Smooth muscle cell (in vitro differentiated cells): ENCODE results near the gene SPEG. TPM values are rescaled to one million over a fixed set of nuclear protein-coding genes. Genes with fewer than 3 reads are reported as not detected.

ENCODE experiments used
- DNase-seq: peaks from one replicate; lab custom pipeline; 2025; ENCODE audit not compliant: unreplicated experiment; lab: John Stamatoyannopoulos, UW
- H2AFZ ChIP-seq: fragments of 200-600 bp; sonication (generic); 2 replicates; pipeline ENCODE4 v1.6.0; 2016; ENCODE audit warnings: antibody characterized with exemption, low read depth, mild to moderate bottlenecking
- H3F3A ChIP-seq: fragments of 200-600 bp; sonication (generic); 2 replicates; pipeline ENCODE4 v1.6.0; 2017; ENCODE audit warnings: antibody characterized with exemption, low read depth
- H3K27ac ChIP-seq: fragments of 200-600 bp; sonication (generic); 2 replicates; pipeline ENCODE4 v1.5.1; 2016; ENCODE audit warnings: low read depth, mild to moderate bottlenecking
- H3K27me3 ChIP-seq: fragments of 200-600 bp; sonication (generic); 2 replicates; pipeline ENCODE4 v1.6.1; 2016; ENCODE audit warnings: low read depth, mild to moderate bottlenecking
- H3K36me3 ChIP-seq: fragments of 200-600 bp; sonication (generic); 2 replicates; pipeline ENCODE4 v1.5.1; 2016; ENCODE audit warnings: low read depth
- H3K4me1 ChIP-seq: fragments of 200-600 bp; sonication (generic); 2 replicates; pipeline ENCODE4 v1.5.1; 2016; ENCODE audit warnings: low read depth
- H3K4me2 ChIP-seq: fragments of 200-600 bp; sonication (generic); 2 replicates; pipeline ENCODE4 v1.6.0; 2016; ENCODE audit warnings: mild to moderate bottlenecking
- H3K4me3 ChIP-seq: fragments of 200-600 bp; sonication (generic); 2 replicates; pipeline ENCODE4 v1.5.1; 2016; ENCODE audit warnings: mild to moderate bottlenecking
- H3K79me2 ChIP-seq: fragments of 200-600 bp; sonication (generic); 2 replicates; pipeline ENCODE4 v1.6.0; 2016; ENCODE audit warnings: low read depth, mild to moderate bottlenecking
- H3K9ac ChIP-seq: fragments of 200-600 bp; sonication (generic); 2 replicates; pipeline ENCODE4 v1.6.0; 2016; ENCODE audit warnings: low read depth
- H3K9me3 ChIP-seq: fragments of 200-600 bp; sonication (generic); replicated peaks from 2 replicates; pipeline ENCODE4 v1.5.1; 2016; ENCODE audit warnings: low read depth
- H4K20me1 ChIP-seq: fragments of 200-600 bp; sonication (generic); 2 replicates; pipeline ENCODE4 v1.6.0; 2016; ENCODE audit warnings: low read depth
- WGBS: methylation state at CpG from one replicate; pipeline ENCODE4 v1.1.7; 2016; ENCODE audit warnings: low lambda C conversion rate; 5-methylcytosine and 5-hydroxymethylcytosine counted together
- polyA plus RNA-seq: library from polyadenylated mRNA; unstranded; fragments of >200 nt; fragmentation: Nextera tagmentation; extraction: Ambion mirVana; gene quantifications from 2 replicates; pipeline ENCODE4 v1.2.1, GENCODE V29; 2016
- total RNA-seq: library from RNA; depleted of rRNA; stranded (reverse); fragments of >200 nt; gene quantifications from 2 replicates; pipeline ENCODE4 v1.2.3, GENCODE V29; 2014
- TF ChIP-seq, protein P1 (sequence below): fragments of 200-600 bp; sonication (generic); IDR thresholded peaks from 2 replicates; pipeline ENCODE4 v1.5.1; 2017; ENCODE audit warnings: borderline replicate concordance, mild to moderate bottlenecking, antibody characterized with exemption; ENCODE audit not compliant: insufficient read depth, poor library complexity, severe bottlenecking

SPEG gene
- total and polyA plus RNA-seq, 2 experiments from 2014 or later: 14.9 to 37.8 TPM

DNA sequence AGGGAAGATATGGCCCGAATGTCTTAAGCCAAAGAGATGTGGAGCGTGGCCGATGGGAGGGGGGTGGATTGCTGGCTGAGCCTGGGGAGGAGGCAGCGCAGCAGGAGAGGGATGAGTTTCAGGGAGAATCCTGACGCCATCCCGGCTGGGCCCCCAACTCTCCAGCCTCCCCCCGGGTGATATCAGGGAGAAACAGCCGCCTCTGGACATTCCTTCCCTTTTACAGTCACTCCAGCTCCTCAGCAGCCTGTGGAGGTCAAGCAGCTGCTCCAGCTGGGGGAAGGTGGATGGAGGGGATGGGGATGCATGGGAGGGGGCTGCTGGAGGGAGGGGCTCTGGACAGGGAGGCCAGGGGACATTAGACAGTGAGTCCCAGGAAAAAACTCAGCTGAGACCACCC, 26.0 kb upstream of the SPEG start:
- Histone ChIP-seq H3K36me3 (no peaks in the 10 kb centered on the region), H3K4me3 (no peak overlapping the region), H3K4me2 (peak overlapping the region; percentile 72), H4K20me1 (no peaks in the 10 kb centered on the region), H3K4me1 (no peaks in the 10 kb centered on the region), H3K27me3 (no peaks in the 10 kb centered on the region), H3K9me3 (no peaks in the 10 kb centered on the region), H3F3A (peaks cover 9% of the 10 kb centered on the region), H3K27ac (peak overlapping the region; percentile 51), H2AFZ (no peak overlapping the region), H3K9ac (no peak overlapping the region), H3K79me2 (no peaks in the 10 kb centered on the region)
- WGBS: 18% methylated on average over 8 of the region's 8 CpGs
- TF ChIP-seq, protein P1, sequence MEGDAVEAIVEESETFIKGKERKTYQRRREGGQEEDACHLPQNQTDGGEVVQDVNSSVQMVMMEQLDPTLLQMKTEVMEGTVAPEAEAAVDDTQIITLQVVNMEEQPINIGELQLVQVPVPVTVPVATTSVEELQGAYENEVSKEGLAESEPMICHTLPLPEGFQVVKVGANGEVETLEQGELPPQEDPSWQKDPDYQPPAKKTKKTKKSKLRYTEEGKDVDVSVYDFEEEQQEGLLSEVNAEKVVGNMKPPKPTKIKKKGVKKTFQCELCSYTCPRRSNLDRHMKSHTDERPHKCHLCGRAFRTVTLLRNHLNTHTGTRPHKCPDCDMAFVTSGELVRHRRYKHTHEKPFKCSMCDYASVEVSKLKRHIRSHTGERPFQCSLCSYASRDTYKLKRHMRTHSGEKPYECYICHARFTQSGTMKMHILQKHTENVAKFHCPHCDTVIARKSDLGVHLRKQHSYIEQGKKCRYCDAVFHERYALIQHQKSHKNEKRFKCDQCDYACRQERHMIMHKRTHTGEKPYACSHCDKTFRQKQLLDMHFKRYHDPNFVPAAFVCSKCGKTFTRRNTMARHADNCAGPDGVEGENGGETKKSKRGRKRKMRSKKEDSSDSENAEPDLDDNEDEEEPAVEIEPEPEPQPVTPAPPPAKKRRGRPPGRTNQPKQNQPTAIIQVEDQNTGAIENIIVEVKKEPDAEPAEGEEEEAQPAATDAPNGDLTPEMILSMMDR: no peak
- DNase-seq: peak; percentile 26

DNA sequence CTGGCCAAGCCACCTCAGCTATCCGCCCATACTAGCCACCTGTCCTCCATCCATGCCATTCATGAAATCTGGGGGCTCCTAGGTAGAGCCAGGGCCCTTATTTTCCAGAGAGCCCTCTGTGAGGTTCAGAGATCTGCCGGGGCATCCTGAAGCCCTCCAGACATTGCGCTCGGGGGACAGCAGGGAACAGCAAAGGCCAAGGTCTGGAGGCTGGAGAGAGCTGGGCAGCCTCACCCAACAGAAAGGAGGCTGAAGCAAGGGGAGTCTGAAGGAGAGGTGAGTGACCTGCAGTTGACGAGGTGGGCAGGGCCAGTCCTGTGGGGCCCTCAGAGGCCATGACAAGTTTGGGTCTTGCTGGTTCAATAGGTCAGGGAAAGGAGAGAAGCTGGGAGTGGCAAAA, 25.0 kb upstream of the SPEG start:
- Histone ChIP-seq H3K9me3 (no peaks in the 10 kb centered on the region), H3K9ac (no peak overlapping the region), H3K4me2 (no peak overlapping the region), H3K27ac (no peak overlapping the region), H3K79me2 (no peaks in the 10 kb centered on the region), H4K20me1 (no peaks in the 10 kb centered on the region), H3K27me3 (no peaks in the 10 kb centered on the region), H3K4me3 (no peak overlapping the region), H3K4me1 (no peaks in the 10 kb centered on the region), H3F3A (peaks cover 9% of the 10 kb centered on the region), H3K36me3 (no peaks in the 10 kb centered on the region), H2AFZ (no peak overlapping the region)
- no peak for DNase-seq
- TF ChIP-seq, protein P1: no peak
- 96% methylated on average over 5 of the region's 5 CpGs for WGBS

DNA sequence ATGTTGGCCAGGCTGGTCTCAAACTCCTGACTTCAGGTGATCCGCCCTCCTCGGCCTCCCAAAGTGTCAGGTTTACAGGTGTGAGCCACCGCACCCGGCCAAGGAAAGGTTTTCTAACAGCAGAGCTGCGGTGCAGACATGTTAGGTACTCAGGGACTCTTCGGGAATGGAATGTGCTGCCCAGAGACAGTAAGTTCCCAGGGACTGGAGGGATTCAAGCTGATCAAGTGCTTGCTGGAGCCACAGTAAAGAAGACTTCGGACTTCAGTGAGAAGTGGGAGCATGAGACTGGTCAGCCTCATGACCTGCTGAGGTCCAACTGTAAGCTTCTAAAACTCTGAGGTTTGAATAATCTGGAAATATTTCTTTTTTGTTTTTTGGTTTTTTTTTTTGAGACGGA, 24.3 kb upstream of the SPEG start:
- Histone ChIP-seq H2AFZ (no peak overlapping the region), H3K9ac (no peak overlapping the region), H3K79me2 (no peaks in the 10 kb centered on the region), H4K20me1 (no peaks in the 10 kb centered on the region), H3K4me2 (no peak overlapping the region), H3K4me3 (no peak overlapping the region), H3K27ac (no peak overlapping the region), H3K27me3 (no peaks in the 10 kb centered on the region), H3K4me1 (no peaks in the 10 kb centered on the region), H3K9me3 (no peaks in the 10 kb centered on the region), H3F3A (peaks cover 9% of the 10 kb centered on the region), H3K36me3 (no peaks in the 10 kb centered on the region)
- no peak for DNase-seq
- WGBS: 88% methylated on average over 8 of the region's 8 CpGs
- TF ChIP-seq, protein P1: no peak

DNA sequence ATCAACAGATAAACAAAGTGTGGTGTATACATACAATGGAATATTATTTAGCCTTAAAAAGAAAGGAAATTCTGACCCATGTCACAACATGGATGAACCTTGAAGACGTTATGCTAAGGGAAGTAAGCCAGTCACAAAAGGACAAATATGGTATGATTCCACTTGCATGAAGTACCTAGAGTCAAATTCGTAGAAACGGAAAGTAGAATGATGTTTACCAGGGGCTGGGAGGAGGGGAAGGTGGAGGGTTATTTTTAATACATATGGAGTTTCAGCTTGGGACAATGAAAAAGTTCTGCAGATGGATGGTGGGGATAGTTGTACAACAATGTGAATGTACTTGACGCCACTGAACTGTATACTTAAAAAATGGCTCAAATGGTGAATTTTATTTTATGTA, 19.8 kb upstream of the SPEG start:
- no peaks in the 10 kb centered on the region for H4K20me1 ChIP-seq
- H3K9ac ChIP-seq: no peak overlapping the region
- no peak overlapping the region for H3K4me2 ChIP-seq
- H2AFZ ChIP-seq: no peak overlapping the region
- no peaks in the 10 kb centered on the region for H3F3A ChIP-seq
- no peak for DNase-seq
- no peaks in the 10 kb centered on the region for H3K9me3 ChIP-seq
- no peaks in the 10 kb centered on the region for H3K27me3 ChIP-seq
- no peaks in the 10 kb centered on the region for H3K36me3 ChIP-seq
- peaks cover 8% of the 10 kb centered on the region for H3K4me1 ChIP-seq
- TF ChIP-seq, protein P1: no peak
- no peak overlapping the region for H3K27ac ChIP-seq
- no peaks in the 10 kb centered on the region for H3K79me2 ChIP-seq
- 86% methylated on average over 4 of the region's 4 CpGs for WGBS
- H3K4me3 ChIP-seq: no peak overlapping the region
